ENCODE data around the gene HUWE1. TPM values are rescaled to one million over a fixed set of nuclear protein-coding genes. Genes with fewer than 3 reads are reported as not detected.

HUWE1 gene
- total and polyA plus RNA-seq, 9 of the 15 experiments (the other 6 are each of a cell fraction or from before 2014, with no cell fraction given) = 23.9 to 204 (median 65.1) TPM

GRCh38 chrX:53642337-53642736 is 44.2 kb downstream of the HUWE1 start:
- in situ Hi-C loops (cut with MboI) (no loop called here), intact Hi-C loops (cut with micrococcal nuclease) (no loop called here)
- Histone ChIP-seq H3K4me2 (ENCODE audit: insufficient read depth, low read length) (no peak overlapping the region), H3K9ac (ENCODE audit: insufficient read depth in 1 of 2, low read depth in 2 of 2, low read length in 2 of 2) (no peak overlapping the region), H3K36me3 (ENCODE audit: control insufficient read depth, insufficient read depth, low read length) (peaks cover 88% of the 10 kb centered on the region), H3K27ac (ENCODE audit: extremely low read depth, low read depth, low read length) (no peak overlapping the region), H4K20me1 (replicated peaks; ENCODE audit: control insufficient read depth, insufficient read depth, low read length) (no peaks in the 10 kb centered on the region), H3K27me3 (ENCODE audit: control insufficient read depth in 2 of 2, insufficient read depth in 2 of 2, low read length in 2 of 2) (no peaks in the 10 kb centered on the region), H3K9me1 (ENCODE audit: control insufficient read depth, insufficient read depth, low read length) (no peaks in the 10 kb centered on the region), H3K4me3 (no peak overlapping the region), H2AFZ (ENCODE audit: low read depth, low read length) (no peak overlapping the region), H3K4me1 (replicated peaks in 1 of 2; ENCODE audit: control insufficient read depth in 2 of 2, insufficient read depth in 2 of 2, low read length in 2 of 2) (no peaks in the 10 kb centered on the region), H3K9me3 (replicated peaks; ENCODE audit: control insufficient read depth, insufficient read depth, low read depth, low read length) (no peaks in the 10 kb centered on the region), H3K79me2 (ENCODE audit: control insufficient read depth, insufficient read depth, low read length) (peaks cover 15% of the 10 kb centered on the region)
- ATAC-seq = no peak
- CTCF ChIA-PET (ENCODE audit: low intra/inter-chr PET ratio) = no interaction called here
- WGBS (ENCODE audit: insufficient coverage, low coverage, missing lambda C conversion rate) = 45% methylated on average over 2 of the region's 2 CpGs
- no TSS peak for BruUV-seq (replicated peaks)
- POLR2A ChIA-PET = no interaction called here
- FAIRE-seq = no peak
- no peak for DNase-seq (ENCODE audit: extremely low read depth in 1 of 4, low spot score in 3 of 4)
- TF ChIP-seq, protein P1, sequence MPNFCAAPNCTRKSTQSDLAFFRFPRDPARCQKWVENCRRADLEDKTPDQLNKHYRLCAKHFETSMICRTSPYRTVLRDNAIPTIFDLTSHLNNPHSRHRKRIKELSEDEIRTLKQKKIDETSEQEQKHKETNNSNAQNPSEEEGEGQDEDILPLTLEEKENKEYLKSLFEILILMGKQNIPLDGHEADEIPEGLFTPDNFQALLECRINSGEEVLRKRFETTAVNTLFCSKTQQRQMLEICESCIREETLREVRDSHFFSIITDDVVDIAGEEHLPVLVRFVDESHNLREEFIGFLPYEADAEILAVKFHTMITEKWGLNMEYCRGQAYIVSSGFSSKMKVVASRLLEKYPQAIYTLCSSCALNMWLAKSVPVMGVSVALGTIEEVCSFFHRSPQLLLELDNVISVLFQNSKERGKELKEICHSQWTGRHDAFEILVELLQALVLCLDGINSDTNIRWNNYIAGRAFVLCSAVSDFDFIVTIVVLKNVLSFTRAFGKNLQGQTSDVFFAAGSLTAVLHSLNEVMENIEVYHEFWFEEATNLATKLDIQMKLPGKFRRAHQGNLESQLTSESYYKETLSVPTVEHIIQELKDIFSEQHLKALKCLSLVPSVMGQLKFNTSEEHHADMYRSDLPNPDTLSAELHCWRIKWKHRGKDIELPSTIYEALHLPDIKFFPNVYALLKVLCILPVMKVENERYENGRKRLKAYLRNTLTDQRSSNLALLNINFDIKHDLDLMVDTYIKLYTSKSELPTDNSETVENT (CRISPR knock-in tag; IDR thresholded peaks at IDR 0.05) = no peak
- TF ChIP-seq TRIM24 (IDR thresholded peaks at IDR 0.05) (peak in 1 of 2 experiments; percentile 28; a peak in 1 of 4 replicates), CHD2 (IDR thresholded peaks at IDR 0.05; ENCODE audit: low read depth, low read length) (no peak), ATF3 (IDR thresholded peaks at IDR 0.05) (peak; percentile 92), ATF3 (CRISPR knock-in tag; conservative IDR thresholded peaks at IDR 0.05) (no peak), IRF9 (tag; IDR thresholded peaks at IDR 0.05) (peak; percentile 75; the same call in 1 of the 2 replicates), ZNF695 (CRISPR knock-in tag; IDR thresholded peaks at IDR 0.05) (no peak)

All from K562 (cell line).